HG02759 (cell line): ENCODE results near the gene AGBL4.

Source experiments
- ATAC-seq: cut with Tn5 transposase; IDR thresholded peaks from one replicate; pipeline ENCODE4 v1.9.1; 2021; ENCODE audit warnings: mild to moderate bottlenecking, moderate library complexity; ENCODE audit not compliant: unreplicated experiment

Gene AGBL4

GRCh38 chr1:48619539-48619938 is 1404.2 kb downstream of the AGBL4 start:
- no peak for ATAC-seq

- ATAC-seq = no peak
These were observed 1406.5 kb downstream of the AGBL4 start for GRCh38 chr1:48617252-48617651.

- no peak for ATAC-seq
These were observed 1407.0 kb downstream of the AGBL4 start for GRCh38 chr1:48616710-48617109.

GRCh38 chr1:48611841-48612240 is 1411.9 kb downstream of the AGBL4 start:
- ATAC-seq = no peak

- ATAC-seq = no peak
These were observed 1412.9 kb downstream of the AGBL4 start for GRCh38 chr1:48610628-48611542.

- ATAC-seq = no peak
These were observed 1414.9 kb downstream of the AGBL4 start for GRCh38 chr1:48608882-48609281.

GRCh38 chr1:48603222-48603621 is 1420.5 kb downstream of the AGBL4 start:
- ATAC-seq = no peak

- ATAC-seq = no peak
These were observed 1421.4 kb downstream of the AGBL4 start for GRCh38 chr1:48602349-48602748.

- ATAC-seq = no peak
These were observed 1423.6 kb downstream of the AGBL4 start for GRCh38 chr1:48600182-48600581.

GRCh38 chr1:48597663-48598062 is 1426.1 kb downstream of the AGBL4 start:
- no peak for ATAC-seq

- no peak for ATAC-seq
These were observed 1427.7 kb downstream of the AGBL4 start for GRCh38 chr1:48596046-48596445.

- ATAC-seq = no peak
These were observed 1428.1 kb downstream of the AGBL4 start for GRCh38 chr1:48595613-48596012.

GRCh38 chr1:48592330-48592729 is 1431.4 kb downstream of the AGBL4 start:
- ATAC-seq = no peak

- ATAC-seq = no peak
These were observed 1432.6 kb downstream of the AGBL4 start for GRCh38 chr1:48591181-48591580.

GRCh38 chr1:48588061-48588460 is 1435.7 kb downstream of the AGBL4 start:
- no peak for ATAC-seq

GRCh38 chr1:48582408-48582807 is 1441.3 kb downstream of the AGBL4 start:
- ATAC-seq = no peak

GRCh38 chr1:48581270-48581669 is 1442.5 kb downstream of the AGBL4 start:
- no peak for ATAC-seq

GRCh38 chr1:48576565-48576964 is 1447.2 kb downstream of the AGBL4 start:
- no peak for ATAC-seq

GRCh38 chr1:48572646-48573258 is 1451.0 kb downstream of the AGBL4 start:
- peak; percentile 76 for ATAC-seq

- ATAC-seq = no peak
These were observed 1451.6 kb downstream of the AGBL4 start for GRCh38 chr1:48572134-48572533.

- no peak for ATAC-seq
These were observed 1452.3 kb downstream of the AGBL4 start for GRCh38 chr1:48571303-48571987.

GRCh38 chr1:48570568-48570967 is 1453.2 kb downstream of the AGBL4 start:
- ATAC-seq = no peak
